Renal cortical epithelial cell (primary cell): ENCODE results near the gene FARS2. TPM values are rescaled to one million over a fixed set of nuclear protein-coding genes. Genes with fewer than 3 reads are reported as not detected.

ENCODE experiments used
- DNase-seq: peaks from one replicate; pipeline ENCODE4 v3.0.0-alpha.2; 2011; ENCODE audit warnings: low read depth
- total RNA-seq: library from RNA; depleted of rRNA; stranded (reverse); fragments of >200 nt; gene quantifications from 2 replicates; pipeline ENCODE4 v1.2.3, GENCODE V29; 2014

FARS2 gene
- total RNA-seq, 1 donor from 2014 or later, result 27.9 TPM

- no peak for DNase-seq
Measured at GRCh38 chr6:5425267-5425666, 164.0 kb downstream of the FARS2 start.

GRCh38 chr6:5425797-5426196 lies 164.5 kb downstream of the FARS2 start:
- DNase-seq, result no peak

DNA sequence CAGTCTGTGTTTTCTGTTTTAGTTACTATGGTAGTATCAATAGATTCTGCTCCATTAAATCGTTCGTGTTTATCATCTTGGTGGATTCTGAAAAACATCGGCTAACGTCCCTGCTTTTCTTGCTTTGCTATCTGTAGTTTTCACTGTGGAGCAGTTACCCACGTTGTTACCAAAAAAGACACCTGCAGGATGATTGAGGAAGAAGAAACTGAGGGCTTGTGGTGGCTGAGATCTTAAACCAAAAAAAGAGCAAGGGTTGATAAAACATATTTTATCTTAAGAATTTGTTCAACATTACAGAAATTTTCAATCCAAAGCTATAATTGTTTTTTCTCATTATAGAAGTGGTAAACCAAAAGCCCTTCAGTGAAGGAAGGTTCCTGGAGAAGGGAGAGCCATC lies 166.3 kb downstream of the FARS2 start:
- DNase-seq, result no peak

- DNase-seq, result no peak
Measured at GRCh38 chr6:5433324-5433723, 172.0 kb downstream of the FARS2 start.

- DNase-seq, result peak; percentile 24
Measured at GRCh38 chr6:5435449-5435848, 174.1 kb downstream of the FARS2 start.

- no peak for DNase-seq
Measured at GRCh38 chr6:5438922-5439584, 177.7 kb downstream of the FARS2 start.

GRCh38 chr6:5439749-5440148 lies 178.4 kb downstream of the FARS2 start:
- DNase-seq, result no peak

GRCh38 chr6:5442319-5442718 lies 181.0 kb downstream of the FARS2 start:
- DNase-seq, result no peak

DNA sequence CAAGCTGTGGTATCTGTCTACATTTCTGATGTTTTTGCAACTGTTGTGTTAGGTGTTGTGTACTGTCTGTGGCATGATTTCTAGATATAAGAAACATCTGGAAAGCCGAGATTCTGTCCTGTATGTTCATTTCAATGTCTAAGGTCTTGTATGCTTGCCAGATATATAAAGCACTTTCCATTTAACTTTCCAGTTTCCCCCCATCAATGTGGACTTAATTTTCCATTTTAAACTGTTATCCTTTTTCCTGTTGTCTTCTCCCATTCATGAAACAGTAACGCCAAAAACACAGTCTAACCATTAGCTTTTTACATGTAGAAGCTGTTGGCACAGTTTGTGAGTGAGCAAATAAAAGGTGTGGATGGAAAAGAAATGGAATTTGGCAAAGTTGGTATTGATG lies 181.6 kb downstream of the FARS2 start:
- DNase-seq, result no peak

DNA sequence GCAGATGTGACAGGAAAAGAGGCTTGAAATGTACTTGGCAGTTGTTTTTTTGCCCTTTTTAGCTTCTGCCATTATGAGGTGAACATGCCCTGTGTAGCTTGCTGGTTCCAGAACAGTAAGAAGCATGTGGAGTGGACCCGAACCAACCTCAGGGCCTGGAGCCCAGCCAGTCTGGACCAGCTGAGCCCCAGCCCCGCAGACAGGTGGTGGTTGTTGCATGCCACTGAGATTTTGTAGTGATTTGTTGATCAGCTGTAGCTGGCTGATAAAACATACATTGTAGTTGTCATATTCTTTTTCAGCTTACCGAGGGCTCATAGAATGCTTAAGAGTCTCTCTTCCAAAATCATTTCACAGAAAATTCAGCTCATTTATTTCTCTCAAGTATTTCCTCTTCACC lies 182.2 kb downstream of the FARS2 start:
- DNase-seq, result no peak

DNA sequence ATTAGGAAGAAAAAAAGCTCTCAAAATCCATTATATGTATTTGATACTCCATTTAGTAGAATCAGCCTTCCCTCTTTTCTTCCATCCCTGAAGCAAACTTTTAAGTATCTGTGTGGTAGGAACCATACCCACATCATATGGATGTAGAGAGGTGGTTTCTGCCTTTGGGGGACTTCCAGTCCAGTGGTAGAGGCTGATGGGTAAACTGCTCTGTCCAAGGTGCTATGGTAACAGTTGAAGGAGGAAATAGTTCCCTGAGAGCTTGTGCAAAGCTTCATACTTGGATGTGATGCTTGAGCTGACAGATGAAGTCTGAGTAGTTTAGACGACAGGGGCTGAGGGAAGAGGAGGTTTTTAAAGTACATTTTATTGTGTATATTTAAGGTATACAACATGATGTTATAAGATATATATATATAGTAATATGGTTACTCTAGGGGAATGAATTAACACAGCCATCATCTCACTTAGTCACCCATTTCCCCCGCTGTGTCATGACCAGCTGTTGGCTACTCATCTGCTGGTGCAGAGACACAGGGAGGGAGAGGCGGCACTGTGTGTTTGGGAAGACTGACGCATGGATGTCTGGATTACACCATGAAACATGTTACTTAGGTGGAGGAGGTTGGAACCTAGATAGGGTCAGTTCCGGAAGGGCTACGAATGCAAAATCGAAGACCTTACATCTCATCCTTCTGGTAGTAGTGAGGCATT lies 185.2 kb downstream of the FARS2 start:
- DNase-seq, result no peak

- no peak for DNase-seq
Measured at GRCh38 chr6:5447921-5448320, 186.6 kb downstream of the FARS2 start.

DNA sequence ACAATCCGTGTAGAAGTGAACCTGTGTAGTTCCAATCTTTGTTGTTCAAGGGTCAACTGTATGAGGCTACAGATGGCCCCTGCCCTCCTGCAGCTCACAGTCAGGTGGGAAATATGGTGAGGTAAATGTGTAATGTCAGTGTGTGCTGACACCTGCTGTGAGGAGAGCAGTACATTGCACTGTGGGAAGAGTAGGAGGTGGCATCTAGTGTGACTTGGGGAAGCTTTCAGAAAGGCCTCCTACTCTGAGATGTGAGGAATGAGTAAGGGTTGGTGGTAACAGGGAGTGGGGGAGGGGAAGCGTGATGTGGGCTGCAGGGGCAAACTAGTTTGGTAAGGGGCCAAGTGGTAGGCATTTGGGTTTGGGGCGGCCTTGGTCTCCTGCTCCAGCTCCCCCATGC lies 188.8 kb downstream of the FARS2 start:
- no peak for DNase-seq

GRCh38 chr6:5453546-5453945 lies 192.2 kb downstream of the FARS2 start:
- no peak for DNase-seq

DNA sequence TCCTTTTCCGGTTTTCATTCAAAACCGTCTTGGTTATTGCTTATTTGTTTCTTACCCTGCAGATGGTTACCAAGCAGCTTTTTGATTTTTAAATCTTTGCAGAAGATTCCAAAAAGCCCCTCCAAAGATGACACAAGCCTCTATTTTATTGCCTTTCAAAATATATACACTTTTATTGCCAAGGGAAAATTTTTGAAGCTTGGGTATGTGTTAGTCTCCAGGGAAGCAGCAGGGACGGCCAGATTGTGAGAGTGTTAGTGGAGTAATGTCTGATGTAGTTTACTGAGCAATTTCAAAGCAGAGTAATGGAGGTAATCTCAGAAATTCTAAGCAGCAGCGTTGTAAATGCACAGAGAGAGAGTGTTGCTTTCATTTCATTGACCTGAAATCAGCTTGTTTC lies 193.8 kb downstream of the FARS2 start:
- no peak for DNase-seq

GRCh38 chr6:5457041-5457440 lies 195.7 kb downstream of the FARS2 start:
- DNase-seq, result no peak

- peak; percentile 46 for DNase-seq
Measured at GRCh38 chr6:5457983-5458683, 196.8 kb downstream of the FARS2 start.

DNA sequence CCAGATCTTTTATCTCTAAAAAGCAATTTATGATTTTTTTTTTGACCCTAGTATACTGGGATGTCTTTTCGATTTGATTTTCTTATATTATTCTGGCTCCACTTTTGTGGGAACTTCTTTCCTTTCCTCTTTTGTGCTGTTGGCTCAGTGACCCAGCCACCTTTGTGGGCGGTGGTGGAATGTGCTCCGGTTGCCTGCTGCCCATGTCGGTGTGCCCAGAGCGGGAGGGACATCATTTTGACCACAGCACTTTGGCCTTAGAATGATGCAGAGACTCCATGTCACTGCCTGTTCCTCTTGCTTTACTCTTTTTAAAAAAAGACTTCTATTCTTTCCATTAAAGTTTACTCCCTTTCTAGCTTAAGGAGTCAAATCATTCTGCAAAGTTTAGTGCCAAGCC lies 198.0 kb downstream of the FARS2 start:
- no peak for DNase-seq

DNA sequence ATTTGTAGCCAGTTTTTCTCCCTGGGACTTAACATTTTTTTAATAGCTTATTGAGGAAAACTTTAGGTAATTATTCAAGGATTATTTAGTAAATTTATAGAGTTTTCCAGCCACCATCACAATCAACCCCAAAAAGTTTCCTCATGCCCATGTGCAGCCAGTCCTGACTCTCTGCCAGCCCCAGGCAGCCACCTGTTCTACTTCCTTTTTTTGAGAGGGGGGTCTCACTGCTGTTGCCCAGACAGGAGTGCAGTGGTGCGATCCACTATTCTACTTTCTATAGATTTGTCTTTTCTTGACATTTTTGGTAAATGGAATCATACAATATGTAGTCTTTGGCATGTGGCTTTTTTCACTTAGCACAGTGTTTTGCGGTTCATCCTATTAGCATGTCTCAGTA lies 200.1 kb downstream of the FARS2 start:
- DNase-seq, result no peak

DNA sequence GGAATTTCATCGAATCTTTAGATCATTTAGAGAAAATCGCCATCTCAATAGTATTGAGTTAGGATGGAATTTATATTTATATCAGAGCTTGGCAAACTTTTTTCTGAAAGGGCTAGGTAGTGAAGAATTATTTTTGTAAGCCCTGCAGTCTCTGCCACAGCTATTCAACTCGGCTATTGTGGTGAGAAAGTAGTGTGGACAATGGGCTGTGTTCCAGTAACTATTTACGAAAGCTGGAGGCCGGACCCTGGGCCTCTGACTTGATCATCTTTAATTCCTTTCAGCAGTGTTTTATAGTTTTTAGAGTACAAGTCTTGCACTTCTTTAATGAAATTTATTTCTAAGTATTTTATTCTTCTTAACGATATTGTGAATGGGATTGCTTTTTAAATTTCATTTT lies 201.5 kb downstream of the FARS2 start:
- DNase-seq, result no peak

DNA sequence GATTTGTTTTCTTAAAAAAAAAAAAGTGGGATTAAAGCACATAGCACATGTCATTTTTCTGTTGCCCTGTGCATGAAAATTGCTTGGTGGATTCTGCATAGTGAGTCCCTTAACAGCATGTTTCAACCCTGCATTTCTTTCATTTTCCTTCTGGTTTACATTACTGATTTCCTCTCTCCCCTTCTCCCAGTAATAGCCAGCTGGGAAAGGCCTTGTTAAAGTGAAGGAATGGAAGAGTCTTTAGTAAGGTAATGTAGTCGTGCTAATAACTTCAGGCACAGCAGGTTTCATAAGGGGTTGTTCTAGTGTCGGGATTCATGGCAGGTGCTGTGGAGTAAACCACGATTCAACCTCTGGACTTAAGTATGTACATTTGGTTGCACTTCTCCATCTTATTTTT lies 202.4 kb downstream of the FARS2 start:
- DNase-seq, result no peak

GRCh38 chr6:5464099-5464885 lies 203.0 kb downstream of the FARS2 start:
- no peak for DNase-seq
